Measurements from ENCODE around the gene MAP2K4. TPM values are rescaled to one million over a fixed set of nuclear protein-coding genes. Genes with fewer than 3 reads are reported as not detected.

MAP2K4 gene
- total and polyA plus RNA-seq, 2 of the 13 experiments (the other 11 are each of a cell fraction or from before 2014, with no cell fraction given), result 21.5 to 35.6 TPM

GRCh38 chr17:12085076-12085949 is 64.6 kb downstream of the MAP2K4 start (continued):
- TF ChIP-seq PREB (CRISPR knock-in tag; IDR thresholded peaks at IDR 0.05) (no peak), WIZ (CRISPR knock-in tag; IDR thresholded peaks at IDR 0.05) (no peak)

DNA sequence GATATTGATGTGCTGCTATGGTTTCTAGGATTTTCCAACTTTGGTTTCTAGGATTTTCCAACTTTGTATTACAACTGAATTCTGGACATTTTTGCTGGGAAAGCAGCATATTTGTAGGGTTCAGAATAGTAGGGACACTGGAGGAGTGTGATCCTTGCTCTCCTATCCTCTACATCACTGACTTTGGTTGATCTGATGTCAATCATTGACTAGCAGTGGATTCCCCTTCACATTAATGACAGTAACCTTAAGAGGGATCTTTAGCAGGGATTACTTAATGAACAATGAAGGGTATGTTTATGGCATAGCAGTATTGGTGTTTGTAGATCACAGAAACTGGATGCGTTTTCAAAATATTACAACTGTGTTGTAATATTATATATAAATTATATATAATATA is 67.4 kb downstream of the MAP2K4 start:
- H3K27me3 ChIP-seq (ENCODE audit: control insufficient read depth in 1 of 2, insufficient read depth in 2 of 2, low read length in 2 of 2), result no peaks in the 10 kb centered on the region
- H3K79me2 ChIP-seq (ENCODE audit: insufficient read depth, low read length), result peaks cover 16% of the 10 kb centered on the region
- no peaks in the 10 kb centered on the region for H3K9me3 ChIP-seq (ENCODE audit: low read length)
- peaks cover 0 to 1% of the 10 kb centered on the region in 2 experiments; a peak in 3 of 5 replicates for H3K36me3 ChIP-seq (replicated peaks in 1 of 2; ENCODE audit: control insufficient read depth in 1 of 2, insufficient read depth in 2 of 2, low read length in 2 of 2)
- WGBS (ENCODE audit: low lambda C conversion rate), result 94% methylated on average over 1 of the region's 1 CpG
- intact Hi-C loops (cut with micrococcal nuclease; ENCODE audit: unreplicated experiment), result loop anchor here (5.0 to 10.0 kb wide), 2 partner anchors 63 to 91 kb away; partner anchors contain the start of genes MAP2K4 and ZNF18
- CTCF ChIA-PET (ENCODE audit: low intra/inter-chr PET ratio, low total read pairs), result no interaction called here
- H2AFZ ChIP-seq (ENCODE audit: low read length), result no peak overlapping the region
- in situ Hi-C loops (cut with HindIII; ENCODE audit: extremely low pct_ligation_motif_present, low pct_unique_long_range_greater_than_20kb), result no loop called here
- peaks cover 59% of the 10 kb centered on the region for H3K4me1 ChIP-seq (ENCODE audit: insufficient read depth, low read length)
- H3K27ac ChIP-seq (ENCODE audit: extremely low read length, insufficient read depth, low read length), result no peak overlapping the region
- POLR2A ChIA-PET, result no interaction called here
- peak; percentile 89 for ATAC-seq
- H3K4me2 ChIP-seq (ENCODE audit: low read depth, low read length), result peak overlapping the region; percentile 46
- FAIRE-seq, result peak; percentile 75
- H3K4me3 ChIP-seq (replicated peaks in 1 of 3; ENCODE audit: insufficient read depth in 1 of 3, low read depth in 2 of 3, low read length in 3 of 3), result peak overlapping the region in 1 of 3 experiments; percentile 6; a peak in 1 of 6 replicates
- no TSS peak for BruUV-seq (replicated peaks)
- TF ChIP-seq AKNA (CRISPR knock-in tag; IDR thresholded peaks at IDR 0.05; ENCODE audit: borderline replicate concordance) (no peak), BCL6 (CRISPR knock-in tag; IDR thresholded peaks at IDR 0.05) (peak; percentile 88), ETV5 (CRISPR knock-in tag; IDR thresholded peaks at IDR 0.05; ENCODE audit: borderline replicate concordance) (no peak)
- TF ChIP-seq, protein P1, sequence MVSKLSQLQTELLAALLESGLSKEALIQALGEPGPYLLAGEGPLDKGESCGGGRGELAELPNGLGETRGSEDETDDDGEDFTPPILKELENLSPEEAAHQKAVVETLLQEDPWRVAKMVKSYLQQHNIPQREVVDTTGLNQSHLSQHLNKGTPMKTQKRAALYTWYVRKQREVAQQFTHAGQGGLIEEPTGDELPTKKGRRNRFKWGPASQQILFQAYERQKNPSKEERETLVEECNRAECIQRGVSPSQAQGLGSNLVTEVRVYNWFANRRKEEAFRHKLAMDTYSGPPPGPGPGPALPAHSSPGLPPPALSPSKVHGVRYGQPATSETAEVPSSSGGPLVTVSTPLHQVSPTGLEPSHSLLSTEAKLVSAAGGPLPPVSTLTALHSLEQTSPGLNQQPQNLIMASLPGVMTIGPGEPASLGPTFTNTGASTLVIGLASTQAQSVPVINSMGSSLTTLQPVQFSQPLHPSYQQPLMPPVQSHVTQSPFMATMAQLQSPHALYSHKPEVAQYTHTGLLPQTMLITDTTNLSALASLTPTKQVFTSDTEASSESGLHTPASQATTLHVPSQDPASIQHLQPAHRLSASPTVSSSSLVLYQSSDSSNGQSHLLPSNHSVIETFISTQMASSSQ (IDR thresholded peaks at IDR 0.05; ENCODE audit: low read depth), result peak; percentile 61
- TF ChIP-seq, protein P1 (CRISPR knock-in tag; IDR thresholded peaks at IDR 0.05; ENCODE audit: borderline replicate concordance), result no peak
- no peak overlapping the region for H3K9ac ChIP-seq (ENCODE audit: insufficient read depth, low read depth, low read length)
- peak; percentile 54 for DNase-seq (ENCODE audit: low spot score)
- peaks cover 11% of the 10 kb centered on the region; the same call in 1 of the 2 replicates for H4K20me1 ChIP-seq (ENCODE audit: insufficient read depth, low read length)
